Activated CD8-positive, alpha-beta T cell treated with anti-CD3 and anti-CD28 coated beads for 36 hours (primary cell): ENCODE measurements around the gene ARRB1. TPM values are rescaled to one million over a fixed set of nuclear protein-coding genes. Genes with fewer than 3 reads are reported as not detected.

Source experiments
- ATAC-seq: fragments of 200-7000 bp; cut with Tn5 transposase; one replicate; pipeline ENCODE4 v1.10.0; 2021; ENCODE audit warnings: mild to moderate bottlenecking, moderate library complexity
- CTCF ChIA-PET: fragments of 350-600 bp; sonication (Branson Sonifier 250); formaldehyde crosslinking; loops from one replicate; lab custom pipeline; 2021; ENCODE audit warnings: antibody characterized with exemption; lab: Charles Lee
- POLR2A ChIA-PET: fragments of 350-600 bp; sonication (Branson Sonifier 250); formaldehyde crosslinking; loops from one replicate; lab custom pipeline; 2021; ENCODE audit warnings: antibody characterized with exemption; lab: Charles Lee
- DNase-seq: peaks from one replicate; pipeline ENCODE4 v3.0.0-alpha.2; 2020
- H3K27ac Mint-ChIP-seq: one replicate; pipeline ENCODE4 v1.8.0; 2021; ENCODE audit warnings: mild to moderate bottlenecking, mixed read lengths
- H3K27me3 Mint-ChIP-seq: one replicate; pipeline ENCODE4 v1.8.0; 2021; ENCODE audit warnings: mixed read lengths
- H3K36me3 Mint-ChIP-seq: one replicate; pipeline ENCODE4 v1.8.0; 2021; ENCODE audit warnings: low read depth, mixed read lengths
- H3K4me1 Mint-ChIP-seq: one replicate; pipeline ENCODE4 v1.8.0; 2021; ENCODE audit warnings: low read depth, mixed read lengths
- H3K4me3 Mint-ChIP-seq: one replicate; pipeline ENCODE4 v1.8.0; 2021; ENCODE audit warnings: mild to moderate bottlenecking, moderate library complexity, mixed read lengths
- H3K9me3 Mint-ChIP-seq: one replicate; pipeline ENCODE4 v1.8.0; 2021; ENCODE audit warnings: mixed read lengths
- CTCF ChIP-seq: fragments of 200-600 bp; IDR thresholded peaks from one replicate; pipeline ENCODE4 v1.8.0; 2022; ENCODE audit warnings: antibody characterized with exemption, mild to moderate bottlenecking
- intact Hi-C: fragments of 100-400 bp; cut with micrococcal nuclease; formaldehyde crosslinking; loops from one replicate; pipeline ENCODE4 v1.10.0; 2022
- total RNA-seq, 2 experiments: library from RNA; stranded (reverse); gene quantifications; one replicate each; pipeline ENCODE4 v1.2.3, GENCODE V29; 2021

Gene ARRB1
- total RNA-seq, 2 experiments from 2014 or later: 16.2 to 18.8 TPM

GRCh38 chr11:75279273-75279672 lies 72.2 kb downstream of the ARRB1 start:
- no peaks in the 10 kb centered on the region for H3K27me3 Mint-ChIP-seq
- ChIA-PET CTCF (interaction anchor here (0.9 to 13.4 kb wide), 33 partner anchors 9 to 277 kb away, joined by 3 to 442 read pairs (median 7); no protein-coding TSS in a partner anchor), POLR2A (interaction anchor here (0.6 to 1.5 kb wide), 3 partner anchors 22 to 297 kb away, joined by 3 to 8 read pairs (median 4); no protein-coding TSS in a partner anchor)
- no peaks in the 10 kb centered on the region for H3K9me3 Mint-ChIP-seq
- H3K36me3 Mint-ChIP-seq: peaks cover 5% of the 10 kb centered on the region
- no peak for TF ChIP-seq CTCF
- H3K27ac Mint-ChIP-seq: peak overlapping the region; percentile 4
- DNase-seq (peak; percentile 0), ATAC-seq (no peak)
- intact Hi-C loops: loop anchor here (10.0 kb wide), 1 partner anchor 256 kb away; no protein-coding TSS in a partner anchor
- H3K4me3 Mint-ChIP-seq: no peak overlapping the region
- H3K4me1 Mint-ChIP-seq: peaks cover 34% of the 10 kb centered on the region

GRCh38 chr11:75277991-75278790 lies 73.3 kb downstream of the ARRB1 start:
- H3K4me1 Mint-ChIP-seq: peaks cover 45% of the 10 kb centered on the region
- peaks cover 7% of the 10 kb centered on the region for H3K36me3 Mint-ChIP-seq
- H3K27me3 Mint-ChIP-seq: no peaks in the 10 kb centered on the region
- intact Hi-C loops: loop anchor here (10.0 kb wide), 1 partner anchor 257 kb away; no protein-coding TSS in a partner anchor
- ATAC-seq (no peak), DNase-seq (peak; percentile 4)
- H3K9me3 Mint-ChIP-seq: no peaks in the 10 kb centered on the region
- no peak for TF ChIP-seq CTCF
- CTCF ChIA-PET: interaction anchor here (2.1 to 13.4 kb wide), 5 partner anchors 8 to 105 kb away, joined by 9 to 442 read pairs (median 15); partner anchors contain the start of gene ARRB1
- peak overlapping the region; percentile 12 for H3K27ac Mint-ChIP-seq
- POLR2A ChIA-PET: no interaction called here
- no peak overlapping the region for H3K4me3 Mint-ChIP-seq

- peak; percentile 1 for DNase-seq
- peaks cover 7% of the 10 kb centered on the region for H3K36me3 Mint-ChIP-seq
Observed at GRCh38 chr11:75277211-75277805, 74.2 kb downstream of the ARRB1 start.

GRCh38 chr11:75276686-75277085 lies 74.8 kb downstream of the ARRB1 start:
- intact Hi-C loops: loop anchor here (10.0 kb wide), 1 partner anchor 258 kb away; no protein-coding TSS in a partner anchor
- ATAC-seq (no peak), DNase-seq (peak; percentile 1)
- no peaks in the 10 kb centered on the region for H3K9me3 Mint-ChIP-seq
- no peak for TF ChIP-seq CTCF
- no peaks in the 10 kb centered on the region for H3K27me3 Mint-ChIP-seq
- ChIA-PET POLR2A (interaction anchor here (0.8 to 1.5 kb wide), 5 partner anchors 76 to 184 kb away, joined by 3 to 5 read pairs (median 4); no protein-coding TSS in a partner anchor), CTCF (interaction anchor here (0.7 to 13.4 kb wide), 11 partner anchors 12 to 256 kb away, joined by 3 to 442 read pairs (median 9); partner anchors contain the start of genes ARRB1 and TPBGL)
- peak overlapping the region; percentile 96 for H3K27ac Mint-ChIP-seq
- peaks cover 49% of the 10 kb centered on the region for H3K4me1 Mint-ChIP-seq
- H3K4me3 Mint-ChIP-seq: no peak overlapping the region
- H3K36me3 Mint-ChIP-seq: peaks cover 7% of the 10 kb centered on the region

More at GRCh38 chr11:75277211-75277805, 74.2 kb downstream of the ARRB1 start:
- Mint-ChIP-seq H3K9me3 (no peaks in the 10 kb centered on the region), H3K4me1 (peaks cover 49% of the 10 kb centered on the region), H3K27me3 (no peaks in the 10 kb centered on the region), H3K4me3 (no peak overlapping the region), H3K27ac (peak overlapping the region; percentile 96)
- ChIA-PET CTCF (interaction anchor here (1.2 to 13.4 kb wide), 7 partner anchors 28 to 255 kb away, joined by 3 to 442 read pairs (median 9); partner anchors contain the start of gene ARRB1), POLR2A (interaction anchor here (0.9 to 1.1 kb wide), 3 partner anchors 104 to 183 kb away, joined by 3 to 5 read pairs (median 3); no protein-coding TSS in a partner anchor)
- no peak for TF ChIP-seq CTCF
- intact Hi-C loops: loop anchor here (10.0 kb wide), 1 partner anchor 257 kb away; no protein-coding TSS in a partner anchor
- no peak for ATAC-seq
